B cell (primary cell): Measurements from ENCODE around the gene SLC7A10. TPM values are rescaled to one million over a fixed set of nuclear protein-coding genes. Genes with fewer than 3 reads are reported as not detected.

Experiments used
- ATAC-seq: fragments of 200-7000 bp; cut with Tn5 transposase; one replicate; pipeline ENCODE4 v1.10.0; 2021; ENCODE audit warnings: low read depth, mild to moderate bottlenecking, moderate number of reproducible peaks, moderate library complexity
- CTCF ChIA-PET: fragments of 350-600 bp; sonication (Branson Sonifier 250); formaldehyde crosslinking; loops from one replicate; lab custom pipeline; 2021; ENCODE audit warnings: antibody characterized with exemption, inconsistent platforms; lab: Charles Lee
- POLR2A ChIA-PET: fragments of 350-600 bp; sonication (Branson Sonifier 250); formaldehyde crosslinking; loops from one replicate; lab custom pipeline; 2021; ENCODE audit warnings: antibody characterized with exemption; lab: Charles Lee
- DNase-seq: peaks from one replicate; pipeline ENCODE4 v3.0.0; 2013
- H2AFZ ChIP-seq: 2 replicates; pipeline ENCODE4 v1.6.1; 2012; ENCODE audit warnings: mild to moderate bottlenecking, low read depth, low read length; ENCODE audit not compliant: insufficient read depth, poor library complexity, severe bottlenecking
- H3K27ac ChIP-seq, 2 donors: 1 replicate in 1 of 2; 2 replicates in 1 of 2; pipeline ENCODE4 v1.5.1; 2012 to 2013; ENCODE audit warnings: low read length in 2 of 2, mild to moderate bottlenecking in 2 of 2, moderate library complexity in 1 of 2
- H3K27me3 ChIP-seq, 4 experiments: fragments of 200-600 bp in 1 of 4; sonication (generic) in 1 of 4; replicated peaks in 1 of 4; 1 replicate in 2 of 4; 2 replicates in 2 of 4; pipeline versions ENCODE4 v1.6.1 to v1.7.0; 2013 to 2016; ENCODE audit warnings: low read length in 3 of 4, mild to moderate bottlenecking in 2 of 4, mixed read lengths in 1 of 4, moderate library complexity in 1 of 4; ENCODE audit not compliant: insufficient read depth in 4 of 4, control insufficient read depth in 3 of 4; ENCODE audit errors: control extremely low read depth in 1 of 4
- H3K36me3 ChIP-seq, 2 experiments: replicated peaks in 1 of 2; 1 replicate in 1 of 2; 2 replicates in 1 of 2; pipeline versions ENCODE4 v1.6.1 to v1.7.1; 2013; ENCODE audit warnings: low read length in 1 of 2; ENCODE audit not compliant: insufficient read depth in 2 of 2, control insufficient read depth in 1 of 2; ENCODE audit errors: control extremely low read depth in 1 of 2, extremely low read depth in 1 of 2
- H3K4me1 ChIP-seq, 2 donors: fragments of 200-600 bp in 1 of 2; sonication (generic) in 1 of 2; 1 replicate in 1 of 2; 2 replicates in 1 of 2; pipeline versions ENCODE4 v1.5.1 to v1.6.1; 2013 to 2017; ENCODE audit warnings: low read length in 2 of 2; ENCODE audit not compliant: control insufficient read depth in 2 of 2, insufficient read depth in 2 of 2
- H3K4me2 ChIP-seq: replicated peaks from 2 replicates; pipeline ENCODE3; 2012; ENCODE audit warnings: mild to moderate bottlenecking, low read depth, low read length; ENCODE audit not compliant: poor library complexity, severe bottlenecking
- H3K4me3 ChIP-seq, 5 experiments: fragments of 200-600 bp in 1 of 5; sonication (generic) in 1 of 5; 1 replicate in 3 of 5; 2 replicates in 2 of 5; pipeline versions ENCODE4 v1.5.1 to v1.7.0; 2011 to 2016; ENCODE audit warnings: low read length in 4 of 5, mild to moderate bottlenecking in 4 of 5, low read depth in 2 of 5, control low read depth in 1 of 5, moderate library complexity in 1 of 5; ENCODE audit not compliant: insufficient read depth in 1 of 5; ENCODE audit errors: control extremely low read depth in 1 of 5, extremely low read depth in 1 of 5
- H3K79me2 ChIP-seq: fragments of 200-600 bp; sonication (generic); one replicate; pipeline ENCODE4 v1.6.0; 2016; ENCODE audit warnings: low read length; ENCODE audit not compliant: control insufficient read depth, insufficient read depth
- H3K9ac ChIP-seq: fragments of 200-600 bp; sonication (generic); 2 replicates; pipeline ENCODE4 v1.6.1; 2017; ENCODE audit warnings: mild to moderate bottlenecking, low read length, moderate library complexity
- H3K9me3 ChIP-seq, 3 donors: one replicate each; pipeline versions ENCODE4 v1.6.1 to v1.7.1; 2013; ENCODE audit warnings: low read length in 2 of 3; ENCODE audit not compliant: control insufficient read depth in 2 of 3, insufficient read depth in 1 of 3; ENCODE audit errors: control extremely low read depth in 1 of 3
- H4K20me1 ChIP-seq: 2 replicates; pipeline ENCODE4 v1.6.0; 2012; ENCODE audit warnings: mild to moderate bottlenecking, low read length; ENCODE audit not compliant: insufficient read depth, control insufficient read depth, poor library complexity, severe bottlenecking
- H3K27ac Mint-ChIP-seq: one replicate; pipeline ENCODE4 v1.8.0; 2021; ENCODE audit warnings: mixed read lengths
- H3K27me3 Mint-ChIP-seq: one replicate; pipeline ENCODE4 v1.8.0; 2021; ENCODE audit warnings: mixed read lengths
- H3K4me1 Mint-ChIP-seq: one replicate; pipeline ENCODE4 v1.8.0; 2021; ENCODE audit warnings: mixed read lengths
- H3K4me3 Mint-ChIP-seq: one replicate; pipeline ENCODE4 v1.8.0; 2021; ENCODE audit warnings: mixed read lengths
- H3K9me3 Mint-ChIP-seq: one replicate; pipeline ENCODE4 v1.8.0; 2022; ENCODE audit warnings: mixed read lengths; ENCODE audit not compliant: insufficient read depth
- CTCF ChIP-seq: fragments of 200-600 bp; IDR thresholded peaks from one replicate; pipeline ENCODE4 v1.8.0; 2022; ENCODE audit warnings: antibody characterized with exemption, mild to moderate bottlenecking
- EZH2 ChIP-seq: IDR thresholded peaks from 2 replicates; pipeline ENCODE4 v1.6.1; 2012; ENCODE audit warnings: borderline replicate concordance, low read depth, mild to moderate bottlenecking, moderate library complexity, low read length; ENCODE audit not compliant: insufficient read depth, poor library complexity, severe bottlenecking
- WGBS: methylation state at CpG from one replicate; pipeline ENCODE4 v1.1.5; 2013; ENCODE audit warnings: missing lambda C conversion rate; ENCODE audit not compliant: insufficient coverage; 5-methylcytosine and 5-hydroxymethylcytosine counted together
- intact Hi-C: fragments of 100-400 bp; cut with micrococcal nuclease; formaldehyde crosslinking; loops from one replicate; pipeline ENCODE4 v1.10.0; 2022
- polyA plus RNA-seq: library from polyadenylated mRNA; depleted of rRNA; stranded (reverse); fragments of >200 nt; gene quantifications from 2 replicates; pipeline ENCODE4 v1.2.3, GENCODE V29; 2012
- total RNA-seq, 2 donors: library from RNA; stranded (reverse); fragments of 120-200 nt in 1 of 2; gene quantifications; 1 replicate in 1 of 2; 2 replicates in 1 of 2; pipeline versions ENCODE4 v1.2.3 to v1.2.4, GENCODE V29; 2013 to 2022

Gene SLC7A10
- total and polyA plus RNA-seq, 2 donors (not counting 1 experiment from before 2014, with no cell fraction given): not detected

- DNase-seq (no peak), ATAC-seq (no peak)
- H3K4me1 Mint-ChIP-seq: no peaks in the 10 kb centered on the region
- intact Hi-C loops: no loop called here
- CTCF ChIA-PET: no interaction called here
- POLR2A ChIA-PET: no interaction called here
- Histone ChIP-seq H3K9ac (no peak overlapping the region), H3K4me3 (no peak overlapping the region), H3K4me2 (no peak overlapping the region), H4K20me1 (no peaks in the 10 kb centered on the region), H3K27me3 (peaks cover 0 to 2% (median 0%) of the 10 kb centered on the region in 4 experiments), H3K9me3 (peaks cover 0 to 2% (median 0%) of the 10 kb centered on the region in 3 donors), H3K36me3 (no peaks in the 10 kb centered on the region), H3K4me1 (no peaks in the 10 kb centered on the region), H2AFZ (no peak overlapping the region), H3K27ac (no peak overlapping the region), H3K79me2 (no peaks in the 10 kb centered on the region)
- H3K4me3 Mint-ChIP-seq: no peak overlapping the region
- H3K9me3 Mint-ChIP-seq: no peaks in the 10 kb centered on the region
- H3K27ac Mint-ChIP-seq: no peak overlapping the region
- TF ChIP-seq CTCF (no peak), EZH2 (no peak)
- 95% methylated on average over 14 of the region's 17 CpGs for WGBS
- peaks cover 5% of the 10 kb centered on the region for H3K27me3 Mint-ChIP-seq
These were observed 26.0 kb upstream of the SLC7A10 start for GRCh38 chr19:33251526-33252090.

GRCh38 chr19:33251076-33251475, 25.4 kb upstream of the SLC7A10 start:
- Mint-ChIP-seq H3K4me3 (no peak overlapping the region), H3K4me1 (no peaks in the 10 kb centered on the region), H3K9me3 (no peaks in the 10 kb centered on the region), H3K27me3 (peaks cover 5% of the 10 kb centered on the region), H3K27ac (no peak overlapping the region)
- TF ChIP-seq CTCF (no peak), EZH2 (no peak)
- Histone ChIP-seq H3K27me3 (no peaks in the 10 kb centered on the region), H3K9ac (no peak overlapping the region), H3K36me3 (no peaks in the 10 kb centered on the region), H4K20me1 (no peaks in the 10 kb centered on the region), H2AFZ (no peak overlapping the region), H3K4me3 (no peak overlapping the region), H3K27ac (no peak overlapping the region), H3K4me1 (no peaks in the 10 kb centered on the region), H3K79me2 (no peaks in the 10 kb centered on the region), H3K9me3 (peaks cover 0 to 8% (median 1%) of the 10 kb centered on the region in 3 donors), H3K4me2 (no peak overlapping the region)
- intact Hi-C loops: no loop called here
- 85% methylated on average over 8 of the region's 12 CpGs for WGBS
- DNase-seq (no peak), ATAC-seq (no peak)
- ChIA-PET POLR2A (no interaction called here), CTCF (no interaction called here)
